Lung (tissue), 12 donors: Measurements from ENCODE around the gene NGFR. TPM values are rescaled to one million over a fixed set of nuclear protein-coding genes. Genes with fewer than 3 reads are reported as not detected.

Experiments
- ATAC-seq: fragments of 200-7000 bp; cut with Tn5 transposase; one replicate; pipeline ENCODE4 v1.9.1; 2020; ENCODE audit warnings: moderate number of reproducible peaks; ENCODE audit not compliant: insufficient read depth, low FRiP score
- DNase-seq, 3 donors: peaks; one replicate each; pipeline ENCODE4 v3.0.0-alpha.2; 2013 to 2017
- H3K27ac ChIP-seq, 2 donors: one replicate each; pipeline ENCODE4 v1.5.1; 2013; ENCODE audit warnings: mild to moderate bottlenecking in 2 of 2, moderate library complexity in 2 of 2, control low read depth in 1 of 2, inconsistent platforms in 1 of 2, low read depth in 1 of 2, low read length in 1 of 2
- H3K27me3 ChIP-seq, 3 donors: one replicate each; pipeline ENCODE4 v1.5.1; 2013; ENCODE audit warnings: low read length in 2 of 3; ENCODE audit not compliant: control insufficient read depth in 3 of 3, insufficient read depth in 3 of 3
- H3K36me3 ChIP-seq, 4 donors: one replicate each; pipeline ENCODE4 v1.5.1; 2013; ENCODE audit warnings: low read length in 4 of 4, mild to moderate bottlenecking in 1 of 4, moderate library complexity in 1 of 4; ENCODE audit not compliant: control insufficient read depth in 4 of 4, insufficient read depth in 4 of 4
- H3K4me1 ChIP-seq, 5 donors: one replicate each; pipeline ENCODE4 v1.5.1; 2013; ENCODE audit warnings: low read length in 5 of 5, mild to moderate bottlenecking in 2 of 5, moderate library complexity in 1 of 5; ENCODE audit not compliant: control insufficient read depth in 5 of 5, insufficient read depth in 5 of 5
- H3K4me3 ChIP-seq: one replicate; pipeline ENCODE4 v1.5.1; 2013; ENCODE audit warnings: mild to moderate bottlenecking, control low read depth, moderate library complexity
- H3K9ac ChIP-seq, 2 donors: one replicate each; pipeline ENCODE4 v1.5.1; 2013; ENCODE audit warnings: low read length in 2 of 2, control low read depth in 1 of 2; ENCODE audit not compliant: insufficient read depth in 1 of 2
- H3K9me3 ChIP-seq, 4 donors: one replicate each; pipeline ENCODE4 v1.5.1; 2013; ENCODE audit warnings: low read length in 3 of 4, mild to moderate bottlenecking in 1 of 4, moderate library complexity in 1 of 4; ENCODE audit not compliant: control insufficient read depth in 4 of 4, insufficient read depth in 3 of 4
- CTCF ChIP-seq: IDR thresholded peaks from 2 replicates; pipeline ENCODE4 v1.5.1; 2012; ENCODE audit warnings: mild to moderate bottlenecking; ENCODE audit errors: control extremely low read depth, extremely low read depth
- WGBS, 2 donors: extraction: QIAGEN DNeasy Blood & Tissue Kit; methylation state at CpG; one replicate each; pipeline ENCODE4 v1.1.7; 2013; 5-methylcytosine and 5-hydroxymethylcytosine counted together
- polyA plus RNA-seq, 2 donors: library from polyadenylated mRNA; stranded (reverse); fragments of 200-250 nt; gene quantifications; one replicate each; pipeline ENCODE4 v1.2.1, GENCODE V29; 2013
- total RNA-seq, 2 donors: library from RNA; depleted of rRNA in 1 of 2; stranded (reverse); fragments of >200 nt in 1 of 2; gene quantifications; one replicate each; pipeline ENCODE4 v1.2.1, GENCODE V29; 2014 to 2021
- donor health status: control.
- donor health status: control.
- donor health status: Bipolar disorder and iron deficiency.
- donor health status: healthy.
- donor health status: DM: yes; HTN: yes; CAD: no.

NGFR gene
- total and polyA plus RNA-seq, 4 donors, result 1.3 to 4.9 (median 3.2) TPM

- DNase-seq, result no peak
These were observed 26.0 kb downstream of the NGFR start for GRCh38 chr17:49521088-49521450.

GRCh38 chr17:49521471-49522356 is 26.6 kb downstream of the NGFR start:
- Histone ChIP-seq H3K9ac (no peak overlapping the region), H3K4me3 (no peak overlapping the region), H3K27me3 (no peaks in the 10 kb centered on the region), H3K36me3 (no peaks in the 10 kb centered on the region), H3K9me3 (no peaks in the 10 kb centered on the region), H3K4me1 (peaks cover 0 to 40% (median 4%) of the 10 kb centered on the region in 5 donors), H3K27ac (no peak overlapping the region)
- WGBS, 2 donors, result 58 to 60% methylated on average over 15 of the region's 15 CpGs
- TF ChIP-seq CTCF, result no peak
- ATAC-seq, result no peak
- peak in 2 of 3 donors; percentile 46 to 53 for DNase-seq

More at GRCh38 chr17:49521088-49521450, 26.0 kb downstream of the NGFR start:
- peaks cover 0 to 43% (median 5%) of the 10 kb centered on the region in 5 donors for H3K4me1 ChIP-seq
- no peaks in the 10 kb centered on the region for H3K36me3 ChIP-seq
- H3K9me3 ChIP-seq, result no peaks in the 10 kb centered on the region
- no peak for TF ChIP-seq CTCF
- ATAC-seq, result no peak
- H3K27ac ChIP-seq, result no peak overlapping the region
- WGBS, 2 donors, result 93% methylated on average over 8 of the region's 8 CpGs
- no peaks in the 10 kb centered on the region for H3K27me3 ChIP-seq
- H3K9ac ChIP-seq, result no peak overlapping the region
- H3K4me3 ChIP-seq, result no peak overlapping the region

DNA sequence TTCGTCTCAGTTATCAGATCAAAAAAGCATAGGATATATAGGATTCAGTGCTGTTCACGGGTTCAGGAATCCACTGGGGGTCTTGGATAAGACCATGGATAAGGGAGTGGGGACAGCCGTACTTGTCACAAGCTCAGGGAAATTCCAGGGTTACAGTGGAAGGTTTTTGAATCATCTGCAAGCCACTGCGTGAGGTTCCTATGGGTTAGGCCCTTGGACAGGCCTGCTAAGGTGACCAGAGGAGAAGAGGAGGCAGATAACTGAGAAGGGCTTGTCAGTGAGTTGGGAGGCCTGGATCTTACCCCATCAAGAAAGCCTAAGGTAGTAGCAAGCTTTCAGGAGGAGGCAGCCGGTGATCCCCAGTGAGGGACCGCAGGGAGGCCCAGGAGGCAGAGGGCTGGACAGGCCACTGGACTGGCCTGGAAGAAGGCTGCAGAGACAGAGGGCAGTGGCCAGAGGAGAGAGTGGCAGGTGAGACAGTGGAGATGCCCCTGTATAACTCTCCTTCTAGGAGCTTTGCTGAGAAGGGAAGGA is 27.3 kb downstream of the NGFR start:
- Histone ChIP-seq H3K36me3 (no peaks in the 10 kb centered on the region), H3K9ac (no peak overlapping the region), H3K4me1 (peaks cover 0 to 40% (median 4%) of the 10 kb centered on the region in 5 donors), H3K4me3 (no peak overlapping the region), H3K27me3 (no peaks in the 10 kb centered on the region), H3K27ac (no peak overlapping the region), H3K9me3 (no peaks in the 10 kb centered on the region)
- WGBS, 2 donors, result 78 to 90% methylated on average over 6 of the region's 6 CpGs
- TF ChIP-seq CTCF, result no peak
- ATAC-seq (no peak), DNase-seq (peak in 1 of 3 donors; percentile 14)
